ENCODE data around the gene RLN3. TPM values are rescaled to one million over a fixed set of nuclear protein-coding genes. Genes with fewer than 3 reads are reported as not detected.
"Not testable (repeated sequence)": the region's sequence is repeated elsewhere in the genome, so short reads cannot be mapped to it uniquely, and the experiment has no call there.

Gene RLN3
- polyA plus RNA-seq, 1 of the 3 experiments (the other 2 are of a cell fraction): not detected

- H3K27ac ChIP-seq (ENCODE audit: low read depth in 2 of 2, low read length in 1 of 2): no peak overlapping the region
- H2AFZ ChIP-seq (ENCODE audit: low read depth): no peak overlapping the region
- no peak overlapping the region for H3K4me3 ChIP-seq (ENCODE audit: low read depth in 2 of 2, low read length in 1 of 2)
- H3F3A ChIP-seq (replicated peaks; ENCODE audit: insufficient read depth): peaks cover 13% of the 10 kb centered on the region
- TF ChIP-seq EP300 (IDR thresholded peaks at IDR 0.05; ENCODE audit: borderline replicate concordance in 1 of 2, low read depth in 1 of 2, low read length in 1 of 2) (no peak), RCOR1 (IDR thresholded peaks at IDR 0.05; ENCODE audit: low read length) (no peak), TEAD4 (IDR thresholded peaks at IDR 0.05; ENCODE audit: borderline replicate concordance, insufficient read depth) (no peak), EZH2phosphoT487 (IDR thresholded peaks at IDR 0.05; ENCODE audit: borderline replicate concordance, low read depth) (no peak), FOXJ3 (CRISPR knock-in tag; IDR thresholded peaks at IDR 0.05) (no peak), NFIC (IDR thresholded peaks at IDR 0.05; ENCODE audit: borderline replicate concordance) (no peak)
- no peaks in the 10 kb centered on the region for H3K9me2 ChIP-seq
- H3K79me2 ChIP-seq (ENCODE audit: insufficient read depth): no peaks in the 10 kb centered on the region
- H3K36me3 ChIP-seq (replicated peaks in 1 of 2; ENCODE audit: control insufficient read depth in 1 of 2, insufficient read depth in 2 of 2, low read length in 1 of 2): no peaks in the 10 kb centered on the region
- CTCF ChIA-PET: interaction anchor here (3.4 kb wide), 1 partner anchor 8 kb away, joined by 36 read pairs; no protein-coding TSS in a partner anchor
- WGBS (ENCODE audit: low lambda C conversion rate): 100% methylated on average over 2 of the region's 2 CpGs
- H3K27me3 ChIP-seq (ENCODE audit: insufficient read depth): no peaks in the 10 kb centered on the region
- POLR2A ChIA-PET: no interaction called here
- no peak for DNase-seq
- H4K20me1 ChIP-seq (ENCODE audit: insufficient read depth): no peaks in the 10 kb centered on the region
- peaks cover 0 to 3% of the 10 kb centered on the region in 2 experiments; a peak in 1 of 4 replicates for H3K4me1 ChIP-seq (ENCODE audit: control insufficient read depth in 1 of 2, insufficient read depth in 2 of 2, low read depth in 1 of 2, low read length in 1 of 2)
- no peak overlapping the region for H3K9ac ChIP-seq
- H3K9me3 ChIP-seq: no peaks in the 10 kb centered on the region
- H3K4me2 ChIP-seq: no peak overlapping the region
Measured at GRCh38 chr19:14033946-14034345, 6.0 kb downstream of the RLN3 start.

- H3F3A ChIP-seq (replicated peaks; ENCODE audit: insufficient read depth): peaks cover 13% of the 10 kb centered on the region
- H3K9ac ChIP-seq; H3K9me3 ChIP-seq; H4K20me1 ChIP-seq (ENCODE audit: insufficient read depth); H3K9me2 ChIP-seq; H3K27ac ChIP-seq (ENCODE audit: low read depth in 2 of 2, low read length in 1 of 2); H3K4me3 ChIP-seq (ENCODE audit: low read depth in 2 of 2, low read length in 1 of 2); DNase-seq; H3K4me2 ChIP-seq; H2AFZ ChIP-seq (ENCODE audit: low read depth); H3K4me1 ChIP-seq (ENCODE audit: control insufficient read depth in 1 of 2, insufficient read depth in 2 of 2, low read depth in 1 of 2, low read length in 1 of 2); H3K79me2 ChIP-seq (ENCODE audit: insufficient read depth); H3K36me3 ChIP-seq (replicated peaks in 1 of 2; ENCODE audit: control insufficient read depth in 1 of 2, insufficient read depth in 2 of 2, low read length in 1 of 2); H3K27me3 ChIP-seq (ENCODE audit: insufficient read depth): not testable (repeated sequence)
- 90% methylated on average over 12 of the region's 12 CpGs for WGBS (ENCODE audit: low lambda C conversion rate)
- ChIA-PET CTCF (interaction anchor here (0.7 to 1.4 kb wide), 4 partner anchors 12 to 173 kb away, joined by 3 to 4 read pairs (median 3); no protein-coding TSS in a partner anchor), POLR2A (interaction anchor here (0.7 kb wide), 1 partner anchor 97 kb away, joined by 3 read pairs; no protein-coding TSS in a partner anchor)
Measured at GRCh38 chr19:14035159-14035558, 7.2 kb downstream of the RLN3 start.

DNA sequence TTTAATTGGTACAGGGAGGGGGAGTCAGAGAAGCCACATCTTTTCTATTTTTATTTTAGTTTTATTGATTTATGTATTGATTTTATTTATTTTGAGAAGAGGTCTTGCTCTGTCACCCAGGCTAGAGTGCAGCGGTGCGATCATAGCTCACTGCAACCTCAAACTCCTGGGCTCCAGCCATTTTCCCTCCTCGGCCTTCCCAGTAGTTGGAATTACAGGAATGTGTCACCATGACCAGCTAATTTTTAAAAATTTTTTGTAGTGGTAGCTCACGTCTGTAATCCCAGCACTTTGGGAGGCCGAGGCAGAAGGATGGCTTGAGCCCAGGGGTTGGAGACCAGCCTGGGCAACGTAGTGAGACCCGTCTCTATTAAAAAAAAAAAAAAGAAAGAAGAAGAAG lies 7.8 kb downstream of the RLN3 start:
- Histone ChIP-seq H3K4me2 (no peak overlapping the region), H3K4me3 (ENCODE audit: low read depth in 2 of 2, low read length in 1 of 2) (no peak overlapping the region), H3K9me3 (no peaks in the 10 kb centered on the region), H3K4me1 (ENCODE audit: control insufficient read depth in 1 of 2, insufficient read depth in 2 of 2, low read depth in 1 of 2, low read length in 1 of 2) (peaks cover 0 to 3% of the 10 kb centered on the region in 2 experiments; a peak in 1 of 4 replicates), H3K27me3 (ENCODE audit: insufficient read depth) (no peaks in the 10 kb centered on the region), H3K9ac (no peak overlapping the region), H3K27ac (ENCODE audit: low read depth in 2 of 2, low read length in 1 of 2) (no peak overlapping the region), H3F3A (replicated peaks; ENCODE audit: insufficient read depth) (peaks cover 13% of the 10 kb centered on the region), H4K20me1 (ENCODE audit: insufficient read depth) (no peaks in the 10 kb centered on the region), H3K36me3 (replicated peaks in 1 of 2; ENCODE audit: control insufficient read depth in 1 of 2, insufficient read depth in 2 of 2, low read length in 1 of 2) (no peaks in the 10 kb centered on the region), H2AFZ (ENCODE audit: low read depth) (no peak overlapping the region), H3K9me2 (no peaks in the 10 kb centered on the region), H3K79me2 (ENCODE audit: insufficient read depth) (no peaks in the 10 kb centered on the region)
- POLR2A ChIA-PET: no interaction called here
- 88% methylated on average over 7 of the region's 7 CpGs for WGBS (ENCODE audit: low lambda C conversion rate)
- no peak for TF ChIP-seq FOXM1 (IDR thresholded peaks at IDR 0.05; ENCODE audit: low read depth)
- TF ChIP-seq JUND (IDR thresholded peaks at IDR 0.05): no peak
- no peak for TF ChIP-seq CHD2 (IDR thresholded peaks at IDR 0.05; ENCODE audit: low read length, partially characterized antibody)
- TF ChIP-seq NFIC (IDR thresholded peaks at IDR 0.05; ENCODE audit: borderline replicate concordance): no peak
- no peak for TF ChIP-seq RFX5 (IDR thresholded peaks at IDR 0.05; ENCODE audit: low read length)
- no peak for TF ChIP-seq FOSL2 (IDR thresholded peaks at IDR 0.05; ENCODE audit: borderline replicate concordance, low read depth)
- no peak for TF ChIP-seq PBX3 (IDR thresholded peaks at IDR 0.05)
- TF ChIP-seq USF2 (IDR thresholded peaks at IDR 0.05; ENCODE audit: borderline replicate concordance, low read depth, low read length): no peak
- TF ChIP-seq RXRA (IDR thresholded peaks at IDR 0.05; ENCODE audit: borderline replicate concordance, low read depth): no peak
- no peak for DNase-seq
- CTCF ChIA-PET: interaction anchor here (1.4 kb wide), 1 partner anchor 40 kb away, joined by 3 read pairs; no protein-coding TSS in a partner anchor
